ENCODE data around the gene TBRG1.

Gene TBRG1

DNA sequence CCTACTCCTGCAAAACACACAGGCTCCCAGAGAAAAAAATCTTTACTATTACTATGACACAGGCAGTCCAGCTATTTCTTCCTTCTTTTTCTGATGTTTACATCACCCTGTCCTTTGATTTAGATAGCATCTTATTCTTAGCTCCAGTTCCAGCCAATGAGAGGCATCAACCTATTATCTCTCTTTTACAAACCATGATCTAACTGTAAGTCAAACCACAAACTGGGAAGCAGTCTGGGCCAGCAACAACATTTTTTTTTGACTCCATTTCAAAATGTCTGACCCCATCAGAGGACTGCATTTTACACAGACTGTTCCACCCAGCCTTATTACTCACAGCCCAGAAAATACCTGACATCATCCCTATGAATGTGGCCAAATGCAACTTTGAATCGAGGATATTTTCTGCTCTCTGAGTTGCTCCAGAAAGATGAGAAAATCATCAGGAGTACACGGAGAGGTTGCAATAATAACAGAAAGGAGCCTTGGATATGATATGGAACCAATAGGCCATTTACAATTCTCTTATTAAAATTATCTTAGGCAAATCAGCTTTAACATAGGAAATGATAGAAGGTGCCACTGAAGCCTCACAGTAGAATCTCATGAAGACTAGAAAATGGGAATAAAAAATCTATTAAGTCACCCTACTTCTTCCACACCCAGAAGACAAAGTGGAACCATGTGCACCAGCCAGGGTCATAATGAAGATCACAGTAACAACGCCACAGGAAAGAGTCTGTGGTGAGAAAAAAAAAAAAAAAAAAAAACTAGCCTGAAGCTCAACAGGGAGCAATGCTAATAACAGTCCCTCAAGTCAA is 21.2 kb downstream of the TBRG1 start:
- Histone ChIP-seq H3K27ac (ENCODE audit: low read depth, low read length) (no peak overlapping the region), H3K4me1 (ENCODE audit: insufficient read depth, low read length) (no peaks in the 10 kb centered on the region), H3K9ac (ENCODE audit: low read length) (no peak overlapping the region), H3K27me3 (ENCODE audit: control insufficient read depth in 1 of 2, insufficient read depth in 2 of 2, low read length in 2 of 2) (no peaks in the 10 kb centered on the region), H3K9me3 (ENCODE audit: low read length) (no peaks in the 10 kb centered on the region), H3K36me3 (ENCODE audit: insufficient read depth, low read length) (peaks cover 6% of the 10 kb centered on the region), H3K4me3 (ENCODE audit: low read depth in 1 of 2, low read length in 2 of 2) (no peak overlapping the region)

DNA sequence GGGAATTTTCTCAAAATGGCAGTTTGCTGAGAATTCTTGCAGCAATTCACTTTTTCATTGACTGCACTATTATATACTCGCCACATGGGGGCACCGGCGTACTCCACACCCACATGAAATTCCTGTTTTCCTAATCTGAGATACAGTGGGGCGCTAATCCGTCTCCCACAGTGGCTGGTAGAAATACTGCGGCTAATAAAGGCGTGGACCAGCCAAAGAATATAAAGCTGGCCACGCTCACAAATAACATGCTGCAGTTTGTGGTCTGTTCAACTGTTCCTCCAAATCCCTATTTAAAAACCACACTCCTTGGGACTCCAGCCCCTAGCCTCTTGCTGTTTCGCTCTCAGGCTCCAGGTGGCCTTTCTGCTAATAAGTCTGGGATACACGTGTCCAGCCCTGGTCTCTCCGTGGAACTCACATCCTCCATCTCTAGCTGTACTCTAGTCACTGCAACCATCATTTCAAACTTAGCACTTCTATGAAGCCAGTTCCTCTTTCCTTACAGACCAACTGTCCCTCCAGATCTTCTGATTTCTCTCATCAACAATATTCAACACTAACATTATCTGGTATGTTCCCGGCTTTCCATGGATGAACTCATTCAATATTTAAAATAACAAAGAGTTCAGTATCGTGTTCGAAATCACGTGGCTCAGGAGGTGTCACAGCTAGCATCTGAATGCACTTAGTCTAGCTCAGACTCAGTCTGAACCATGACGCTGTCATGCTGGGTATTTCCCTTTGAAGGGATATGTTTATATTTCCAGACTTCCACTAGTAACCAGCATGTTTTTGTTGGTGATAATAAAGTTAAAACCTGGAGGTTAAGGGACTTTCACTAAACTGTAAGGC is 22.0 kb downstream of the TBRG1 start:
- Histone ChIP-seq H3K36me3 (ENCODE audit: insufficient read depth, low read length) (peaks cover 3% of the 10 kb centered on the region), H3K27ac (ENCODE audit: low read depth, low read length) (no peak overlapping the region), H3K27me3 (ENCODE audit: control insufficient read depth in 1 of 2, insufficient read depth in 2 of 2, low read length in 2 of 2) (no peaks in the 10 kb centered on the region), H3K9me3 (ENCODE audit: low read length) (no peaks in the 10 kb centered on the region), H3K4me1 (ENCODE audit: insufficient read depth, low read length) (no peaks in the 10 kb centered on the region), H3K4me3 (ENCODE audit: low read depth in 1 of 2, low read length in 2 of 2) (peak overlapping the region in 1 of 2 donors; percentile 32), H3K9ac (ENCODE audit: low read length) (no peak overlapping the region)

DNA sequence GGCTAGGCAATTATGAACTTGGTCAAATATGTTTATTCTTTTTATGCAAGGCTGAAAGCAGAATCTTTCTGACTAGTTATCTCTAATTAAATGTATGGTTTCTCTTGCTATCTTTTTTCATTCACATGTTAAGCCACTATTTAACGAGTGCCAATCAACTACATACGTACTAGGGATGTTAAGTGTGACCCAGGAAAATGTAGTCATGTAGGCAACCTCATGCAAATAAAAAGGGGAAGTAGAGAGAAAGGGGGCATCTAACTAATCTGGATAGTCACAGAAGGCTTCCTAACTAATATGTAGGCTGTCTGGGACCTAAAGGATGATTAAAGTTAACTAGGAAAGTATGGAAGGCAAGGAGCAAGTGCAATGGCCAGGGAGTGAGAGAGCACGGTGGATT is 23.5 kb downstream of the TBRG1 start:
- no peaks in the 10 kb centered on the region for H3K9me3 ChIP-seq (ENCODE audit: low read length)
- peaks cover 3% of the 10 kb centered on the region for H3K36me3 ChIP-seq (ENCODE audit: insufficient read depth, low read length)
- no peak overlapping the region for H3K27ac ChIP-seq (ENCODE audit: low read depth, low read length)
- H3K4me1 ChIP-seq (ENCODE audit: insufficient read depth, low read length): no peaks in the 10 kb centered on the region
- no peak overlapping the region for H3K9ac ChIP-seq (ENCODE audit: low read length)
- H3K4me3 ChIP-seq (ENCODE audit: low read depth in 1 of 2, low read length in 2 of 2): no peak overlapping the region
- H3K27me3 ChIP-seq (ENCODE audit: control insufficient read depth in 1 of 2, insufficient read depth in 2 of 2, low read length in 2 of 2): no peaks in the 10 kb centered on the region

DNA sequence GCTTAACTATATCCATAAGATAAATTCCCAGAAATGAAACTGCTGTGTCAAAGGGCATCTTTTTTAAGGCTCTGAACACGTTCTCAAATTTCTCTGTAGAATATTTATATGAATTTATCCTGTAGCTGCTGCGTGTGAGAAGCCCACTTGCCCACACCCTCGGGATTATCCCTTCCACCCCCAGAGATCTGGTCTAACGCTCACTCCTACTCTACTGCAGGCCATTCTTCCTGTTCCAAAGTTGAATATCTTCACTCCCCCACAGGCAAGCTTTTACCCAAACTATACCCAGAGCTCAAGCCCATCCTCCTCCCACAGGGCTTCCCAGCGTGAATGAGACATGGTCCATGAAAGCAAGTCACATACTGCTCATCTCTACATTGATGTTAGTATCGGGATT is 25.9 kb downstream of the TBRG1 start:
- Histone ChIP-seq H3K4me3 (ENCODE audit: low read depth in 1 of 2, low read length in 2 of 2) (no peak overlapping the region), H3K36me3 (ENCODE audit: insufficient read depth, low read length) (peaks cover 12% of the 10 kb centered on the region), H3K9ac (ENCODE audit: low read length) (no peak overlapping the region), H3K27me3 (ENCODE audit: control insufficient read depth in 1 of 2, insufficient read depth in 2 of 2, low read length in 2 of 2) (no peaks in the 10 kb centered on the region), H3K9me3 (ENCODE audit: low read length) (no peaks in the 10 kb centered on the region), H3K4me1 (ENCODE audit: insufficient read depth, low read length) (no peaks in the 10 kb centered on the region), H3K27ac (ENCODE audit: low read depth, low read length) (no peak overlapping the region)

DNA sequence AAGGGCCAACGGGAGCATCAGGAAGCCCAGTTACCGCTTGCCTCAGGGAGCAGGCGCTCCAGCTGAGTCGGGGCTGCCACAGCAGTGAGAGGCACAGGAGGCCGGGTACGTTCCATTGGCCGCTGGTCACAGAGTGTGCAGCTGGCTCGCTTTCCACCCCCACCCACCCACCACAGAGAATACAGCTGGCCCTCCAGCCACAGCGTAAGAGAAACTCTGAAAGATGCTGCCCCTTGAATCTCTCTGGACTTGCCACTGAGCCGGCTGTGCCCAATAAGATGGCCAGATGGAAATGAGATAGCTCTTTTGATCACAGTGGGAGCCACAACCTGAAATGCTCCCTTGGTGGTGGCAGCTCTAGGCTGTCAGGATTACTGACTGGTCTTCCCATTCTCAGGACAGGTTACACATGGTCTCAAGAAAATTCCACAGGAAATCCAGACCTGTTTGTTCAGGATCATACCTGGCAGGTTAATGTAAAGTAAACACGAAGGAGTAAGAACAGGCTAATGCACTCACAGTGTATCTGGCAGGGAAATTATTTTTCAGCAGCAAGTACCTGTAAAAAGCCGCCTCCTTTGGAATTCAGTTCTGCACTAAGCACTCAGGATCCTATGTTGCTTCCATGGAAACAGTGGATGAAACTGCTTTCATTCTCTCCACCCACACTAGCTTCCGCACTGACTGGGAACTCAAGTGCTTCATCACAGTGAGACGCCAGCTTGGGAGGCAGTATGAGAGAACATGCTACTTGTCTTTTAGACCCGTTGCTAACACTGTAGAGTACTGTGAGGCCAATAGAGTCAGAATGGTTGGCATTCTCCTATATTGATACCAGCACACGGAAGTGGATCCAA is 34.3 kb downstream of the TBRG1 start:
- Histone ChIP-seq H3K36me3 (ENCODE audit: insufficient read depth, low read length) (peaks cover 9% of the 10 kb centered on the region), H3K4me1 (ENCODE audit: insufficient read depth, low read length) (no peaks in the 10 kb centered on the region), H3K4me3 (ENCODE audit: low read depth in 1 of 2, low read length in 2 of 2) (no peak overlapping the region), H3K9ac (ENCODE audit: low read length) (no peak overlapping the region), H3K27ac (ENCODE audit: low read depth, low read length) (no peak overlapping the region), H3K9me3 (ENCODE audit: low read length) (no peaks in the 10 kb centered on the region), H3K27me3 (ENCODE audit: control insufficient read depth in 1 of 2, insufficient read depth in 2 of 2, low read length in 2 of 2) (no peaks in the 10 kb centered on the region)

DNA sequence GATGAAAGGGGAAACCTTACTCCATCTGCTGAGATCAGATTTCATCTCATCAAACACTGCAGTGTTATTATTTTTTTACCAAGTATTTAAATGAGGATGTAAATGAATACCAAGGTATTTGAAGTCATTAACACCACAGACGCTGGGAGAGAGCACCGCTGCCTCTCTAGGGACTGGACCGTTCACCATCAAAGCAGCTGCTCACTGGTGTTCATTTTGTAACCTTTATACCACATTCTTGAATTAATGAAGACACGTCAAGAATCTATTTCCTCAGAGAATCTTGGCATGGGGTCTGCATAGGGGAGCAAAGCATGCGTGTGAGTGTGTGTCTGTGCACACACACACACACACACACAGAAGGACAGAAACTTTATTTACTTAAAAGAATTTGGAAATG is 35.2 kb downstream of the TBRG1 start:
- no peak overlapping the region for H3K27ac ChIP-seq (ENCODE audit: low read depth, low read length)
- H3K36me3 ChIP-seq (ENCODE audit: insufficient read depth, low read length): peaks cover 8% of the 10 kb centered on the region
- H3K27me3 ChIP-seq (ENCODE audit: control insufficient read depth in 1 of 2, insufficient read depth in 2 of 2, low read length in 2 of 2): no peaks in the 10 kb centered on the region
- no peak overlapping the region for H3K9ac ChIP-seq (ENCODE audit: low read length)
- H3K4me1 ChIP-seq (ENCODE audit: insufficient read depth, low read length): no peaks in the 10 kb centered on the region
- H3K4me3 ChIP-seq (ENCODE audit: low read depth in 1 of 2, low read length in 2 of 2): no peak overlapping the region
- H3K9me3 ChIP-seq (ENCODE audit: low read length): no peaks in the 10 kb centered on the region

DNA sequence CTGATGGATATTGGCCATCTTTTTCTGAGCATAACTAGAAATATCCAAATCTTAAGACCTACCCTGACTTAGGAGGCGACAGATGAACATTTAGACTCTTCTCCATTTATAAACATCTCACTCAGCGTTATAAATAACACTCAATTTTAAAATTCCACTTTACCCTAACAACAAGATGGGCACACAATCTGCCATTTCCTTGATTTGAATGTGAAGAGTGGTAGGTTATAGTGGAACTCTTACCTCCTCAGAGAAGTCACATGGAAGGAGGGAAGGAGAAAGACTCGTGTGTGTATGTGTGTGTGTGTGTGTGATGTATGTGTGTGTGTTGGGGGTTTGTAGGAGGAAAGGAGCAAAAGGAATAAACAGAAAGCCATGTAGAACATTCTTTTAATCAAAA is 35.8 kb downstream of the TBRG1 start:
- Histone ChIP-seq H3K27ac (ENCODE audit: low read depth, low read length) (no peak overlapping the region), H3K36me3 (ENCODE audit: insufficient read depth, low read length) (peaks cover 2% of the 10 kb centered on the region)

DNA sequence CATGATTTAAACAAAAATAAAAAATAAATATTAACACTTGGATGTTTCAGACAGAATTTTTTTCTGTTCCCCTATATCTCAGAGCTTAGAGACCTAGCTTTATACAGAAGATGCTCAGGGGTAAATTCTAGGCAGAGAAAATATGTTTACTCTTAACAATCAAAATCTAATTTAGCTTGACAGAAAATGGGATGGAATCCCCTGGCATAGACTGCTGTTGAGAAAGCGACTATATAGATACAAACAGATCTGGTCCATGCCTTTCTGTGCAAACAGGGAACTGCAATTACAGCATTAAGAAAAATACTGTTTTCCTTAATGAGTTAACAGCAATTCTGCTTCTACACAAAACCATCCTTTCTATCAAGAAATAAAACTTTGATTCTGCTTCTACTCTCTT is 36.3 kb downstream of the TBRG1 start:
- no peak overlapping the region for H3K4me3 ChIP-seq (ENCODE audit: low read depth in 1 of 2, low read length in 2 of 2)
- no peaks in the 10 kb centered on the region for H3K4me1 ChIP-seq (ENCODE audit: insufficient read depth, low read length)
- no peaks in the 10 kb centered on the region for H3K36me3 ChIP-seq (ENCODE audit: insufficient read depth, low read length)
- no peak overlapping the region for H3K9ac ChIP-seq (ENCODE audit: low read length)
- H3K27ac ChIP-seq (ENCODE audit: low read depth, low read length): no peak overlapping the region
- no peaks in the 10 kb centered on the region for H3K27me3 ChIP-seq (ENCODE audit: control insufficient read depth in 1 of 2, insufficient read depth in 2 of 2, low read length in 2 of 2)
- H3K9me3 ChIP-seq (ENCODE audit: low read length): no peaks in the 10 kb centered on the region

More for the DNA sequence above, 35.8 kb downstream of the TBRG1 start:
- H3K9me3 ChIP-seq (ENCODE audit: low read length): no peaks in the 10 kb centered on the region
- H3K4me3 ChIP-seq (ENCODE audit: low read depth in 1 of 2, low read length in 2 of 2): no peak overlapping the region
- no peaks in the 10 kb centered on the region for H3K4me1 ChIP-seq (ENCODE audit: insufficient read depth, low read length)
- H3K9ac ChIP-seq (ENCODE audit: low read length): no peak overlapping the region
- no peaks in the 10 kb centered on the region for H3K27me3 ChIP-seq (ENCODE audit: control insufficient read depth in 1 of 2, insufficient read depth in 2 of 2, low read length in 2 of 2)

DNA sequence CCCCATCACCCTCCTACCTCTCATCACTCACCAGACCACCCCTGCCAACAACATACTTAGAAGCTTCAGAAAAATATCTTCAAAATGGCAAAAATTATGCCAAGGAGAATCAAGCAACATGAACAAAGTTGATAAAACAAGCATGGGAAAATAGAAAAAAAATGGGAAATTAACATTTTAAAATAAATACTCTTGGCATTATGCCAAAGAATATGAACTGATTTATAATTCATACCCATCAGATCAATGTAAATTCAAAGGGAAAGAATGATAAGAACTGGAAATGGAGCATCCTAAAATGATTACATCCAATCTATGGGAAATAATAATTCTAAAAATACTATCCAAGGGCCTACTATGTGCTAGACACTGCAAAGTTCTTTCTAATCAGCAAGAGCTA is 38.9 kb downstream of the TBRG1 start:
- no peak overlapping the region for H3K9ac ChIP-seq (ENCODE audit: low read length)
- no peaks in the 10 kb centered on the region for H3K4me1 ChIP-seq (ENCODE audit: insufficient read depth, low read length)
- H3K4me3 ChIP-seq (ENCODE audit: low read depth in 1 of 2, low read length in 2 of 2): no peak overlapping the region
- no peak overlapping the region for H3K27ac ChIP-seq (ENCODE audit: low read depth, low read length)
- no peaks in the 10 kb centered on the region for H3K9me3 ChIP-seq (ENCODE audit: low read length)
- H3K36me3 ChIP-seq (ENCODE audit: insufficient read depth, low read length): no peaks in the 10 kb centered on the region
- no peaks in the 10 kb centered on the region for H3K27me3 ChIP-seq (ENCODE audit: control insufficient read depth in 1 of 2, insufficient read depth in 2 of 2, low read length in 2 of 2)

DNA sequence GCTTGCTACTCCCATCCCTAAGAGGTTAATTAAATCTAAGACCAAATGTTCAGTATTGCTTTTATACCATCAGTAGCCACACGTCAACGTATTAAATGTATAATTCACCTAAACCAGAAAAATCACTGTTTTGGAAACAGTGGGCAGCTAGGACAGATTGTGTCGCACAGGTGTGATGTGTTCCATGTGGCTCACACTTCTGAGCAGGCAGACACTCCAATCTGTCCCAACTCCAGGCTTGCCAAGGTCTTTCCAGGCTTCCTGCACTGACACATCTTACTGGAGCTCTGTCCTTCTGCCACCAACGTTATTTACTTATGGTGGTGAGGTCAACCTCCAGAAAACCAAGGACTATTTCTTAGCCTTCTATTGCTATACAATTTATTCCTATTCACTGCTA is 39.4 kb downstream of the TBRG1 start:
- no peak overlapping the region for H3K27ac ChIP-seq (ENCODE audit: low read depth, low read length)

DNA sequence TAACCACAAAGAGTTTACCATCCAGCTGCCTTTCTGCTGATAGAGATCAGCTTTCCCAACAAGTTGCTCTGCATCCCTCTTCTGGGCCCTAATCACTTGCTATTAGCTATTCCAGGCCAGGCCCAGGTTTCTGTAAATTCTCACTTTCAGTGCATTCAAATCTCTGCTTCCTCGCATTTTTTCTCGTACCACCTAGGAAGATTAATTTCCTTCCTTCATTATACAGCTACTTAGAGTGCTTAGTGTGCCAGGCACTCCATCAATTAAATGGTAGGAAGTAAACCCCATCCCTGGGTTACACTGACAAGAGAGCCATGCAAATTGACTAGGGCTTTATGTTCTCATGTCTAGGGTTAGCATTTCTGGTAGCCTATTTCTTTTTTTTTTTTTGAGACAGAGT is 41.2 kb downstream of the TBRG1 start:
- Histone ChIP-seq H3K9ac (ENCODE audit: low read length) (no peak overlapping the region), H3K27me3 (ENCODE audit: control insufficient read depth in 1 of 2, insufficient read depth in 2 of 2, low read length in 2 of 2) (no peaks in the 10 kb centered on the region), H3K27ac (ENCODE audit: low read depth, low read length) (no peak overlapping the region), H3K36me3 (ENCODE audit: insufficient read depth, low read length) (peaks cover 6% of the 10 kb centered on the region), H3K4me3 (ENCODE audit: low read depth in 1 of 2, low read length in 2 of 2) (no peak overlapping the region), H3K9me3 (ENCODE audit: low read length) (no peaks in the 10 kb centered on the region), H3K4me1 (ENCODE audit: insufficient read depth, low read length) (no peaks in the 10 kb centered on the region)

More for the DNA sequence above, 39.4 kb downstream of the TBRG1 start:
- Histone ChIP-seq H3K9me3 (ENCODE audit: low read length) (no peaks in the 10 kb centered on the region), H3K4me3 (ENCODE audit: low read depth in 1 of 2, low read length in 2 of 2) (no peak overlapping the region), H3K36me3 (ENCODE audit: insufficient read depth, low read length) (peaks cover 5% of the 10 kb centered on the region), H3K4me1 (ENCODE audit: insufficient read depth, low read length) (no peaks in the 10 kb centered on the region), H3K9ac (ENCODE audit: low read length) (no peak overlapping the region), H3K27me3 (ENCODE audit: control insufficient read depth in 1 of 2, insufficient read depth in 2 of 2, low read length in 2 of 2) (no peaks in the 10 kb centered on the region)

Measured in muscle layer of colon (tissue), 2 donors.